GM19438 (cell line): ENCODE data around the gene LY6G6C.
"Not testable (repeated sequence)": the region's sequence is repeated elsewhere in the genome, so short reads cannot be mapped to it uniquely, and the experiment has no call there.

Experiments used
- ATAC-seq: cut with Tn5 transposase; IDR thresholded peaks from one replicate; pipeline ENCODE4 v1.9.1; 2021; ENCODE audit warnings: low read depth; ENCODE audit not compliant: unreplicated experiment

LY6G6C gene

GRCh38 chr6:31709157-31709556 lies 12.4 kb downstream of the LY6G6C start:
- ATAC-seq, result not testable (repeated sequence)

- ATAC-seq, result no peak
Measured at GRCh38 chr6:31708224-31708623, 13.3 kb downstream of the LY6G6C start.

- ATAC-seq, result no peak
Measured at GRCh38 chr6:31707701-31708100, 13.8 kb downstream of the LY6G6C start.

- ATAC-seq, result no peak
Measured at GRCh38 chr6:31706599-31706998, 14.9 kb downstream of the LY6G6C start, which contains the start of gene LY6G6F. TSS of gene LY6G6F (plus strand) at chr6:31706866. CDS start at chr6:31706907, 41 bp downstream.

GRCh38 chr6:31705931-31706330 lies 15.6 kb downstream of the LY6G6C start:
- no peak for ATAC-seq

GRCh38 chr6:31702819-31703716 lies 18.5 kb downstream of the LY6G6C start, which contains the start of gene ABHD16A:
TSS of gene ABHD16A (minus strand) at chr6:31703324. CDS start at chr6:31703281, 43 bp downstream.
- ATAC-seq, result peak; percentile 88

- ATAC-seq, result no peak
Measured at GRCh38 chr6:31702405-31702818, 19.1 kb downstream of the LY6G6C start.

GRCh38 chr6:31701666-31702404 lies 19.7 kb downstream of the LY6G6C start:
- ATAC-seq, result no peak

- no peak for ATAC-seq
Measured at GRCh38 chr6:31700740-31701401, 20.7 kb downstream of the LY6G6C start.

GRCh38 chr6:31697555-31697954 lies 24.0 kb downstream of the LY6G6C start:
- no peak for ATAC-seq

GRCh38 chr6:31693535-31693934 lies 28.0 kb downstream of the LY6G6C start:
- ATAC-seq, result no peak

GRCh38 chr6:31692886-31693285 lies 28.7 kb downstream of the LY6G6C start:
- no peak for ATAC-seq

GRCh38 chr6:31692353-31692752 lies 29.2 kb downstream of the LY6G6C start:
- no peak for ATAC-seq

GRCh38 chr6:31691564-31692108 lies 29.9 kb downstream of the LY6G6C start:
- no peak for ATAC-seq

GRCh38 chr6:31691078-31691463 lies 30.5 kb downstream of the LY6G6C start:
- no peak for ATAC-seq

GRCh38 chr6:31690231-31691077 lies 31.1 kb downstream of the LY6G6C start:
- ATAC-seq, result no peak

GRCh38 chr6:31689249-31690110 lies 32.1 kb downstream of the LY6G6C start:
- ATAC-seq, result no peak

GRCh38 chr6:31687860-31688693 lies 33.5 kb downstream of the LY6G6C start:
- ATAC-seq, result no peak
